HEK293 (cell line): ENCODE results near the gene SLC34A3.

Experiments used
- BCL11B ChIP-seq: fragments of 450-650 bp; formaldehyde crosslinking; IDR thresholded peaks from 2 replicates; pipeline ENCODE4 v1.5.1; 2016; ENCODE audit warnings: low read depth, missing biosample characterization, missing genetic modification characterization
- BCL6B ChIP-seq: fragments of 450-650 bp; formaldehyde crosslinking; IDR thresholded peaks from 2 replicates; pipeline ENCODE4 v1.5.1; 2017; ENCODE audit warnings: missing biosample characterization, missing genetic modification characterization
- KLF17 ChIP-seq: fragments of 450-650 bp; formaldehyde crosslinking; IDR thresholded peaks from 2 replicates; pipeline ENCODE4 v1.5.1; 2016; ENCODE audit warnings: missing biosample characterization, missing genetic modification characterization
- TCF7L2 ChIP-seq: IDR thresholded peaks from 2 replicates; pipeline ENCODE4 v1.6.1; 2011; ENCODE audit warnings: low read depth, mild to moderate bottlenecking, inconsistent platforms, low read length, moderate library complexity, borderline replicate concordance
- ZBTB7A ChIP-seq: fragments of 450-650 bp; formaldehyde crosslinking; IDR thresholded peaks from 2 replicates; pipeline ENCODE4 v1.5.1; 2016; ENCODE audit warnings: low read depth, missing biosample characterization, missing genetic modification characterization
- ZNF214 ChIP-seq: fragments of 450-650 bp; formaldehyde crosslinking; IDR thresholded peaks from 2 replicates; pipeline ENCODE4 v1.5.1; 2017; ENCODE audit warnings: missing biosample characterization, mild to moderate bottlenecking, missing genetic modification characterization, borderline replicate concordance
- ZNF37A ChIP-seq: fragments of 450-650 bp; IDR thresholded peaks from 2 replicates; pipeline ENCODE4 v1.5.1; 2018; ENCODE audit warnings: missing biosample characterization, missing genetic modification characterization
- ZNF518A ChIP-seq: fragments of 450-650 bp; formaldehyde crosslinking; conservative IDR thresholded peaks from 2 replicates; pipeline ENCODE4 v1.5.1; 2016; ENCODE audit warnings: low read depth, missing biosample characterization, missing genetic modification characterization
- ZNF521 ChIP-seq: fragments of 450-650 bp; formaldehyde crosslinking; IDR thresholded peaks from 2 replicates; pipeline ENCODE4 v1.5.1; 2017; ENCODE audit warnings: missing biosample characterization, mild to moderate bottlenecking, missing genetic modification characterization
- ZNF629 ChIP-seq: fragments of 450-650 bp; formaldehyde crosslinking; IDR thresholded peaks from 2 replicates; pipeline ENCODE4 v1.5.1; 2017; ENCODE audit warnings: missing biosample characterization, missing genetic modification characterization
- TF ChIP-seq, protein P1 (sequence below): fragments of 450-650 bp; formaldehyde crosslinking; IDR thresholded peaks from 2 replicates; pipeline ENCODE4 v1.5.1; 2016; ENCODE audit warnings: missing biosample characterization, missing genetic modification characterization, borderline replicate concordance
- TF ChIP-seq, protein P2 (sequence below): fragments of 450-650 bp; formaldehyde crosslinking; IDR thresholded peaks from 2 replicates; pipeline ENCODE4 v1.5.1; 2017; ENCODE audit warnings: missing biosample characterization, missing genetic modification characterization

The SLC34A3 gene

GRCh38 chr9:137234055-137234697 lies 3.5 kb downstream of the SLC34A3 start (continued):
- TF ChIP-seq BCL6B (tag by site-specific recombination): no peak
- TF ChIP-seq BCL11B (tag by site-specific recombination): no peak
- TF ChIP-seq ZNF629 (tag by site-specific recombination): no peak
- TF ChIP-seq ZNF214 (tag by site-specific recombination): no peak
- TF ChIP-seq ZNF521 (tag by site-specific recombination): no peak
- TF ChIP-seq TCF7L2: no peak
- TF ChIP-seq, protein P1, sequence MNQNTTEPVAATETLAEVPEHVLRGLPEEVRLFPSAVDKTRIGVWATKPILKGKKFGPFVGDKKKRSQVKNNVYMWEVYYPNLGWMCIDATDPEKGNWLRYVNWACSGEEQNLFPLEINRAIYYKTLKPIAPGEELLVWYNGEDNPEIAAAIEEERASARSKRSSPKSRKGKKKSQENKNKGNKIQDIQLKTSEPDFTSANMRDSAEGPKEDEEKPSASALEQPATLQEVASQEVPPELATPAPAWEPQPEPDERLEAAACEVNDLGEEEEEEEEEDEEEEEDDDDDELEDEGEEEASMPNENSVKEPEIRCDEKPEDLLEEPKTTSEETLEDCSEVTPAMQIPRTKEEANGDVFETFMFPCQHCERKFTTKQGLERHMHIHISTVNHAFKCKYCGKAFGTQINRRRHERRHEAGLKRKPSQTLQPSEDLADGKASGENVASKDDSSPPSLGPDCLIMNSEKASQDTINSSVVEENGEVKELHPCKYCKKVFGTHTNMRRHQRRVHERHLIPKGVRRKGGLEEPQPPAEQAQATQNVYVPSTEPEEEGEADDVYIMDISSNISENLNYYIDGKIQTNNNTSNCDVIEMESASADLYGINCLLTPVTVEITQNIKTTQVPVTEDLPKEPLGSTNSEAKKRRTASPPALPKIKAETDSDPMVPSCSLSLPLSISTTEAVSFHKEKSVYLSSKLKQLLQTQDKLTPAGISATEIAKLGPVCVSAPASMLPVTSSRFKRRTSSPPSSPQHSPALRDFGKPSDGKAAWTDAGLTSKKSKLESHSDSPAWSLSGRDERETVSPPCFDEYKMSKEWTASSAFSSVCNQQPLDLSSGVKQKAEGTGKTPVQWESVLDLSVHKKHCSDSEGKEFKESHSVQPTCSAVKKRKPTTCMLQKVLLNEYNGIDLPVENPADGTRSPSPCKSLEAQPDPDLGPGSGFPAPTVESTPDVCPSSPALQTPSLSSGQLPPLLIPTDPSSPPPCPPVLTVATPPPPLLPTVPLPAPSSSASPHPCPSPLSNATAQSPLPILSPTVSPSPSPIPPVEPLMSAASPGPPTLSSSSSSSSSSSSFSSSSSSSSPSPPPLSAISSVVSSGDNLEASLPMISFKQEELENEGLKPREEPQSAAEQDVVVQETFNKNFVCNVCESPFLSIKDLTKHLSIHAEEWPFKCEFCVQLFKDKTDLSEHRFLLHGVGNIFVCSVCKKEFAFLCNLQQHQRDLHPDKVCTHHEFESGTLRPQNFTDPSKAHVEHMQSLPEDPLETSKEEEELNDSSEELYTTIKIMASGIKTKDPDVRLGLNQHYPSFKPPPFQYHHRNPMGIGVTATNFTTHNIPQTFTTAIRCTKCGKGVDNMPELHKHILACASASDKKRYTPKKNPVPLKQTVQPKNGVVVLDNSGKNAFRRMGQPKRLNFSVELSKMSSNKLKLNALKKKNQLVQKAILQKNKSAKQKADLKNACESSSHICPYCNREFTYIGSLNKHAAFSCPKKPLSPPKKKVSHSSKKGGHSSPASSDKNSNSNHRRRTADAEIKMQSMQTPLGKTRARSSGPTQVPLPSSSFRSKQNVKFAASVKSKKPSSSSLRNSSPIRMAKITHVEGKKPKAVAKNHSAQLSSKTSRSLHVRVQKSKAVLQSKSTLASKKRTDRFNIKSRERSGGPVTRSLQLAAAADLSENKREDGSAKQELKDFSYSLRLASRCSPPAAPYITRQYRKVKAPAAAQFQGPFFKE (tag by site-specific recombination): no peak
- TF ChIP-seq ZBTB7A (tag by site-specific recombination): no peak
- no peak for TF ChIP-seq ZNF37A
- TF ChIP-seq KLF17 (tag by site-specific recombination): no peak
- no peak for TF ChIP-seq ZNF518A (tag by site-specific recombination)
- TF ChIP-seq, protein P2, sequence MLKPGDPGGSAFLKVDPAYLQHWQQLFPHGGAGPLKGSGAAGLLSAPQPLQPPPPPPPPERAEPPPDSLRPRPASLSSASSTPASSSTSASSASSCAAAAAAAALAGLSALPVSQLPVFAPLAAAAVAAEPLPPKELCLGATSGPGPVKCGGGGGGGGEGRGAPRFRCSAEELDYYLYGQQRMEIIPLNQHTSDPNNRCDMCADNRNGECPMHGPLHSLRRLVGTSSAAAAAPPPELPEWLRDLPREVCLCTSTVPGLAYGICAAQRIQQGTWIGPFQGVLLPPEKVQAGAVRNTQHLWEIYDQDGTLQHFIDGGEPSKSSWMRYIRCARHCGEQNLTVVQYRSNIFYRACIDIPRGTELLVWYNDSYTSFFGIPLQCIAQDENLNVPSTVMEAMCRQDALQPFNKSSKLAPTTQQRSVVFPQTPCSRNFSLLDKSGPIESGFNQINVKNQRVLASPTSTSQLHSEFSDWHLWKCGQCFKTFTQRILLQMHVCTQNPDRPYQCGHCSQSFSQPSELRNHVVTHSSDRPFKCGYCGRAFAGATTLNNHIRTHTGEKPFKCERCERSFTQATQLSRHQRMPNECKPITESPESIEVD: no peak
